HepG2 (cell line): ENCODE results near the gene HRC.

Experiments
- AHR ChIP-seq: IDR thresholded peaks from 2 replicates; pipeline ENCODE4 v1.6.1; 2018; ENCODE audit warnings: missing genetic modification reagents, missing compliant biosample characterization
- CBX2 ChIP-seq, 2 experiments: fragments of 200-600 bp in 1 of 2; sonication (generic); formaldehyde crosslinking in 1 of 2; IDR thresholded peaks; 2 replicates each; pipeline versions ENCODE4 v1.7.0 to v1.8.1; 2018 to 2022; ENCODE audit warnings: low read depth in 2 of 2, low read length in 1 of 2, mild to moderate bottlenecking in 1 of 2, missing genetic modification reagents in 1 of 2
- ISX ChIP-seq: sonication (generic); formaldehyde crosslinking; conservative IDR thresholded peaks from 2 replicates; pipeline ENCODE4 v1.5.0; 2020; ENCODE audit warnings: missing genetic modification reagents
- PCBP1 ChIP-seq: fragments of 200-400 bp; formaldehyde crosslinking; IDR thresholded peaks from 2 replicates; pipeline ENCODE4 v1.6.1; 2017; ENCODE audit warnings: mild to moderate bottlenecking, low read depth, low read length, borderline replicate concordance
- RFX1 ChIP-seq: fragments of 450-650 bp; IDR thresholded peaks from 2 replicates; pipeline ENCODE4 v1.6.1; 2017
- TOE1 ChIP-seq: sonication (generic); formaldehyde crosslinking; IDR thresholded peaks from 2 replicates; pipeline ENCODE4 v1.4.0; 2020; ENCODE audit warnings: mild to moderate bottlenecking, missing genetic modification reagents
- ZNF337 ChIP-seq: sonication (generic); formaldehyde crosslinking; IDR thresholded peaks from 2 replicates; pipeline ENCODE4 v1.5.1; 2020; ENCODE audit warnings: missing genetic modification reagents, low read depth, mild to moderate bottlenecking, borderline replicate concordance
- TF ChIP-seq, protein P1 (sequence below): sonication (generic); formaldehyde crosslinking; IDR thresholded peaks from 2 replicates; pipeline ENCODE4 v1.5.0; 2020; ENCODE audit warnings: missing genetic modification reagents
- TF ChIP-seq, protein P2 (sequence below): sonication (generic); formaldehyde crosslinking; IDR thresholded peaks from 2 replicates; pipeline ENCODE4 v1.5.0; 2020; ENCODE audit warnings: mild to moderate bottlenecking, missing genetic modification reagents, moderate library complexity

DNA sequence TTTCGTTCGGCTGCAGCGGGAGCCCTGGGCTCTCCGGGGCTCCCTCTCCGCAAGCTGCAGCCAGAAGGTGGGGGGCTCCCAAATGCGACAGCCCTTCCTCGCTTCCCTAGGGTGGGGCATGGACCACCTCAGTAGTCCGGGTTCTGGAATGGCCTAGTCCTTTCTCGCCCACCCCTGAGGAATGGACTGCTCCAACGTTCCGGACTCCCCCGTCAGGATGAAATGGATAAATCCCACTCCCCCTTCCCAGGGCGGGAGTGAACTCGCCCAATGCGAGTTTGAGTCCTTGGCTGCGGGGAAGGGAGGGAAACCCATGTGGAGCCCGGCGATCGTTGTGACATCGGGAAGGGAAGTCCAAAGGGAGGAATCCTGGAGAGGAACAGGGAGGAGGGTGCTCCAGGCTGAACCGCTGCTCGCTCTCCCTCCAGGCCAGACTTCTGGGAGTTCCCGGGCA lies 5.5 kb downstream of the HRC start:
- TF ChIP-seq RFX1 (no peak), PCBP1 (no peak), ZNF337 (CRISPR knock-in tag) (no peak), ISX (CRISPR knock-in tag) (no peak), CBX2 (IDR thresholded peaks at IDR 0.05; ENCODE audit: low read depth, low read length) (no peak), CBX2 (CRISPR knock-in tag; IDR thresholded peaks at IDR 0.05; ENCODE audit: low read depth) (no peak), TOE1 (CRISPR knock-in tag) (no peak), AHR (CRISPR knock-in tag) (no peak)
- TF ChIP-seq, protein P1, sequence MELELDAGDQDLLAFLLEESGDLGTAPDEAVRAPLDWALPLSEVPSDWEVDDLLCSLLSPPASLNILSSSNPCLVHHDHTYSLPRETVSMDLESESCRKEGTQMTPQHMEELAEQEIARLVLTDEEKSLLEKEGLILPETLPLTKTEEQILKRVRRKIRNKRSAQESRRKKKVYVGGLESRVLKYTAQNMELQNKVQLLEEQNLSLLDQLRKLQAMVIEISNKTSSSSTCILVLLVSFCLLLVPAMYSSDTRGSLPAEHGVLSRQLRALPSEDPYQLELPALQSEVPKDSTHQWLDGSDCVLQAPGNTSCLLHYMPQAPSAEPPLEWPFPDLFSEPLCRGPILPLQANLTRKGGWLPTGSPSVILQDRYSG (CRISPR knock-in tag) = no peak
- TF ChIP-seq, protein P2, sequence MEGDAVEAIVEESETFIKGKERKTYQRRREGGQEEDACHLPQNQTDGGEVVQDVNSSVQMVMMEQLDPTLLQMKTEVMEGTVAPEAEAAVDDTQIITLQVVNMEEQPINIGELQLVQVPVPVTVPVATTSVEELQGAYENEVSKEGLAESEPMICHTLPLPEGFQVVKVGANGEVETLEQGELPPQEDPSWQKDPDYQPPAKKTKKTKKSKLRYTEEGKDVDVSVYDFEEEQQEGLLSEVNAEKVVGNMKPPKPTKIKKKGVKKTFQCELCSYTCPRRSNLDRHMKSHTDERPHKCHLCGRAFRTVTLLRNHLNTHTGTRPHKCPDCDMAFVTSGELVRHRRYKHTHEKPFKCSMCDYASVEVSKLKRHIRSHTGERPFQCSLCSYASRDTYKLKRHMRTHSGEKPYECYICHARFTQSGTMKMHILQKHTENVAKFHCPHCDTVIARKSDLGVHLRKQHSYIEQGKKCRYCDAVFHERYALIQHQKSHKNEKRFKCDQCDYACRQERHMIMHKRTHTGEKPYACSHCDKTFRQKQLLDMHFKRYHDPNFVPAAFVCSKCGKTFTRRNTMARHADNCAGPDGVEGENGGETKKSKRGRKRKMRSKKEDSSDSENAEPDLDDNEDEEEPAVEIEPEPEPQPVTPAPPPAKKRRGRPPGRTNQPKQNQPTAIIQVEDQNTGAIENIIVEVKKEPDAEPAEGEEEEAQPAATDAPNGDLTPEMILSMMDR (CRISPR knock-in tag) = no peak
